ENCODE data around the gene SEMA3E.

DNA sequence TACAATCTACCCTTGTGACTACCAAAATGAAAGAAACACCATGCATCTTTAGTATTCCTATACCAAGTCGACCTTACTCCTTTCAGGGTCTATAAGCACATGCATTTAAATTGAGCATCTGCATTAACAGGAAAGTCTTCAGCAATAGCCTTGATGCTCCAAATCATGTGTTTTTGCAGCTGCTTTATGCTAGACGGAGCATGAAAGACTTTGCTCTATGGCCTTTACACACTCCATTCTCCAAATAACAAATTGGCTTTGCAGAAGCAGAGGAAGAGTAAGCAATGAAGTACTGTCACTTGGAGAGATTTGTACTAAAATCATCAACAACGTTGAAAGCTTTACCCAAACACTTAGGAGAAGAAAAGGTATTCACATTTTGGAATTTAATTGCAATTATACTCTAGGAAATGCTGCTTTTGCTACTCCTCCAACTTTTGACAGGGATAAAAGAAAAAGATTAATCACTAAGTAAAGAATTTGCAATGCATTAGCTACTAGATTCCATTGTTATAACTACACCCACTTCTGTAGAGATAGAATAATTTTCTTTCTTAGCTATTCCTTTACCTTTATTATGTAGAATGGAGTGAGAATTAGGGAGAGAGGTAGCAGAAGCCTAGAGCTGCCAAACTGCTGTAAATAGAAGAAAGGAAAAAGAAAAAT lies 131.8 kb downstream of the SEMA3E start:
- no peak for TF ChIP-seq EZH2 (IDR thresholded peaks at IDR 0.05; ENCODE audit: insufficient read depth, poor library complexity, severe bottlenecking)
- no peak for TF ChIP-seq EZH2phosphoT487 (IDR thresholded peaks at IDR 0.05; ENCODE audit: insufficient read depth, low read depth)
